GM12801 (cell line): ENCODE results near the gene DGKD.

Experiments used
- TF ChIP-seq, protein P1 (sequence below): IDR thresholded peaks from one replicate; pipeline ENCODE4 v1.5.1; 2011; ENCODE audit warnings: control low read depth; ENCODE audit not compliant: insufficient read length; ENCODE audit errors: extremely low read depth

The DGKD gene

DNA sequence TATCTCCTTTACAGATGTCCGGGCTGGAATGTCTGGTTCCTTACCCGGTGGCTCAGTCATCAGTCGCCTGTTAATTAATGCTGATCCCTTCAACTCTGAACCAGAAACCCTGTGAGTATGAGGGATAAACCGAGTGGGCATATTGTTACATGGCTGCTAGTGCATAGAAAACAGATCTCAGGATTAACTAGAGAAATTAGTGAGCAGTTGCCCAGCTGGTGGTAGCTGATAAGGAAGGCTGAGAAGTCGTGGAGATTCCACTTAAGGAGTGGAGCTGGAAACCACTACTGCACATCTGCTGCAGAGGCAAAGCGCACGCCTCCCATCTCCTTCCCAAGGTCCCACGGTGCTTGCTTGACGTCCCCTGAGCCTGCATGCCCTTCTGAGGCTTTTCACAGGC is 97.7 kb downstream of the DGKD start:
- TF ChIP-seq, protein P1, sequence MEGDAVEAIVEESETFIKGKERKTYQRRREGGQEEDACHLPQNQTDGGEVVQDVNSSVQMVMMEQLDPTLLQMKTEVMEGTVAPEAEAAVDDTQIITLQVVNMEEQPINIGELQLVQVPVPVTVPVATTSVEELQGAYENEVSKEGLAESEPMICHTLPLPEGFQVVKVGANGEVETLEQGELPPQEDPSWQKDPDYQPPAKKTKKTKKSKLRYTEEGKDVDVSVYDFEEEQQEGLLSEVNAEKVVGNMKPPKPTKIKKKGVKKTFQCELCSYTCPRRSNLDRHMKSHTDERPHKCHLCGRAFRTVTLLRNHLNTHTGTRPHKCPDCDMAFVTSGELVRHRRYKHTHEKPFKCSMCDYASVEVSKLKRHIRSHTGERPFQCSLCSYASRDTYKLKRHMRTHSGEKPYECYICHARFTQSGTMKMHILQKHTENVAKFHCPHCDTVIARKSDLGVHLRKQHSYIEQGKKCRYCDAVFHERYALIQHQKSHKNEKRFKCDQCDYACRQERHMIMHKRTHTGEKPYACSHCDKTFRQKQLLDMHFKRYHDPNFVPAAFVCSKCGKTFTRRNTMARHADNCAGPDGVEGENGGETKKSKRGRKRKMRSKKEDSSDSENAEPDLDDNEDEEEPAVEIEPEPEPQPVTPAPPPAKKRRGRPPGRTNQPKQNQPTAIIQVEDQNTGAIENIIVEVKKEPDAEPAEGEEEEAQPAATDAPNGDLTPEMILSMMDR = no peak

DNA sequence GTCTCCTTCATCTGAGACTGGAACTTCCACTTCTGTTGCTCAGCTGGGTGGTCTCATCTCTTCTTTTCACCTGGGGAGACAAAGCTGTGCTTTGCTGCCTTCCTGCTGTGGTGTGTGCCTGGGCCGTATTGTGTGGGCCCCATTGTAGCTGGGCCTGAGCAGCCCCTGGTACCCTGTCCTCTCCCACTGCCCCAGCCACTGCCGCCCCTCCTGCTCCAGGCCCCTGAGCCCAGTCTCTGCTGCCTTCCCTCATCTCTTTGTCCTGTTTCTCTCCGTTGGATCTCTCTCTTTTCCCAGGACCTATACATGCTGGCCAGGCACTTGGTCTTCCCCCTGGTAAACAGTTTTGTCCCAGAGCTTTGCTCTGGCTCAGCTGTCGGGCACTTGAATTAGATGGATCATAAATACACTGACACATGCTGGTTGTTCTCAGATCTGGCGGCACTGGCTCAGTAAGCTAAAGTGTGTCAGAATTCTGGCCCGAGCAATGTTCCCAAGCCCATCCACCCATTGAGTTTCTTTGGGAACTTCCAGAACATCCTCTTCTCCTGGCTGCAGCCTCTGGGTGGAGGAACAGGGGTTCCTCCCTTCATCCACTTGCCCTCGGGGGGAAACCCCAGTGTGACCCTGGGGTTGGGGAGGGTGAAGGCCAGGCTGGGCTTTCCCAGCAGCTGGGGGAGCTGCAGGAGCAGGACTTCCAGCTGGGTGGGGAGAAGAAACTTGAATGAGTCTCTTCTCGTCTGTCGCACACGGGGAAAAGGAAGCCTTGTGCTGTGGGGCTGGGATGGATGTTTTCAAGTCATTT is 99.0 kb downstream of the DGKD start:
- TF ChIP-seq, protein P1 = no peak

DNA sequence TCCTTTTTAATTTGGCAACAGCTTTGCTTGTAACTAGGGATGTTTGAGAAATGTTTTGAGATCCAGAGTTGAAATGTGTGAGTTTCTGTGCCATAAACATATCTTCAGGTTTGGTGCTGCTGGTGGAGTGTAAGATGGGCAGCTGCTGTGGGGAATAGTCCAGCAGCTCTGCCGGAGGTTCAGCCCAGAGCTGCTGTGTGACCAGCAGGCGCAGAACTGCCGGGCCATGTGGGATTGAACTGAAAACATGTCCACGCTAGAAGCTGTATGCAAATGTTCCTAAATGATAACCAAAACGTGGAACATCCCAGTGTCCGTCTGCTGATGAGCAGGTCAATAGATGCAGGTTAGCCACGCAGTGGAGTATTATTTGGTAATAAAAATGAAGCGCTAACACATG is 99.6 kb downstream of the DGKD start:
- TF ChIP-seq, protein P1 = no peak

DNA sequence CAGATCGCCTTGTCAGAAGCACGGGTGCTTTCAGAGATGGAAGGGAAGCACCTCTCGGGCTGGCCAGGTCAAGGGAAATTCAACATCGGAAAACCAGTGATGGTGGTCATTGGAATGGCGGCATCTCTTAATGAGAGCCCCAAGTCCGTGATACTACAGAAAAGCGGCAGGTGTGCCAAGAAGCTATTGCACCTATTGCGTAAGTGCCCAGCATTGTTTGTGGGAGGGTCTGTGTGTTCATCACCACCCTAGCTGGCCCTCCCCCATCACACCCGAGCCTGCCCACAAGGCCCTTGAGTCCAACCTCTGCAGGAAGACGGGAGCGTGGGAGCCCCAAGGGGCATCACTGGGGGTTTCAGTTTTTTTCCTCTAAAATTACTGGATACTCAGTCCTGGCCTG is 100.7 kb downstream of the DGKD start:
- TF ChIP-seq, protein P1 = no peak

DNA sequence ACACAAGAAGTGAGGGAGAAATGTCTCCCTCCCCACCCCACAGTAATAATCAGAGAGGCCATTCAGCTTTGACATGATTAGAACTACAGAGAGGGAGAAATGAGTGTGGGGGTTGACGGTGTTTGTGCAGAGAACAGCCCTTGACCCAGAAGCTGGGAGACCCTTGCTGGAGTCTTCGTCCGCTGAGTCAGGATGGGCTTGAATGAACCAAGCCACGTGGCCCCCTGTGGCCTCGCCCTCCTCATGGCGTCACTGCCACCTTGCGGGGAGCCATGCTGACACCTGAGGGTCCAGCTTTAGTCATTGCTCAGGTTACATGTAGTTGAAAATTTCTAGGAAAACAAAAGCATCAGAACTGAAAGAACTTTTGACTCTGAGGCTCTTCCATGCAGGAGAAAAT is 101.2 kb downstream of the DGKD start:
- TF ChIP-seq, protein P1 = no peak

DNA sequence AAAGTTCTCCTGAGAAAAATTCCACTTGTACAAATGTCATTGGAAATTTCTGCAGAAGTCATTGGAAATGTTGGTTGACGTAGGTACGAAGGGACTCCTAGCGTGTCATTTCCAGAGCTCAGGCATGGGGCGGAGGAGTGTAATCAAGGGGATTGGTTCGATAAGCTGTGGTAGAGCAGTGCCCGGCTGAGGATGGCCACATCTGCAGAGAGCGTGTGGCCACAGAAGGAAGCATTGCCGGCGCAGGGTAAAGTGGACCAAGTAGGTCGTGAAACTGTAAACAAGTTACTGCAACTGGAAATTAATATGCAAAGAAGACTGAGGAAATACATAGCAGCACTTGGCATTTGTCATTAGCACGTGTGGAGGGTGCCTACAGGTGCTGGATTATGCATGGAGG is 101.8 kb downstream of the DGKD start:
- TF ChIP-seq, protein P1 = no peak

DNA sequence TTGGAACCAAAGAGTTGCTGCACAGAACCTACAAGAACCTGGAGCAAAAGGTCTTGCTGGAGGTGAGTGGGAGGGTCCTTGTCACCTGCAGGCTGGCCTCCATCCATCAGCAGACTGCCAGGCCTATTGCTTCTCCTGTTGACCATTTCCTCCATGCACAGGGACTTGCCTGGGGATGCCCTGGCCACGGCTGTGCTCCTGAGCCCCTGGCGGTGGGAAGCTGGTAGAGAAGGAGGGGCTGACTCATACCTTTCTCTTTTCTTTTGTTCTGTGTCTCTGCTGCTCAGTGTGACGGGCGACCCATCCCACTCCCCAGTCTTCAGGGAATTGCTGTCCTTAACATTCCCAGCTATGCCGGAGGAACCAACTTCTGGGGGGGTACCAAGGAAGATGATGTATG is 102.6 kb downstream of the DGKD start:
- TF ChIP-seq, protein P1 = no peak
